ENCODE results near the gene FERMT3. TPM values are rescaled to one million over a fixed set of nuclear protein-coding genes. Genes with fewer than 3 reads are reported as not detected.

The FERMT3 gene
- total RNA-seq, 1 experiment from 2014 or later = 10.6 TPM

GRCh38 chr11:64227405-64227956 is 21.0 kb downstream of the FERMT3 start:
- no CpG with 5 or more reads among the region's 3 CpGs for WGBS (ENCODE audit: extremely low coverage, insufficient read length, low lambda C conversion rate)
- no peak overlapping the region for H3K14ac ChIP-seq (ENCODE audit: insufficient read depth, low read length)

More at GRCh38 chr11:64227405-64227956, 21.0 kb downstream of the FERMT3 start:
- H3K4me1 ChIP-seq (ENCODE audit: insufficient read depth, low read length) = 0 out of 2 replicates have a peak, but pooled peaks cover 3% of the 10 kb centered on the region
- H3K27me3 ChIP-seq (ENCODE audit: insufficient read depth, low read length) = no peaks in the 10 kb centered on the region
- no peak overlapping the region for H3K9ac ChIP-seq (ENCODE audit: extremely low read depth, insufficient read length, low read length)
- H2AFZ ChIP-seq (ENCODE audit: low read length) = no peak overlapping the region
- H3K56ac ChIP-seq (ENCODE audit: insufficient read length, low read depth, low read length) = no peak overlapping the region
- no peak overlapping the region for H4K5ac ChIP-seq (ENCODE audit: insufficient read length, low read depth, low read length)
- no peaks in the 10 kb centered on the region for H3K79me2 ChIP-seq (ENCODE audit: insufficient read depth, low read length)
- H3K79me1 ChIP-seq (ENCODE audit: insufficient read depth, low read depth, low read length, poor library complexity, severe bottlenecking) = no peaks in the 10 kb centered on the region
- peak overlapping the region; percentile 80 to 91 for H3K4me3 Mint-ChIP-seq
- no peak for TF ChIP-seq CTCF (conservative IDR thresholded peaks at IDR 0.05)
- no peaks in the 10 kb centered on the region for H3K9me3 Mint-ChIP-seq
- peaks cover 27% of the 10 kb centered on the region for H3K23me2 ChIP-seq (ENCODE audit: insufficient read length, low read depth, low read length, poor library complexity, severe bottlenecking)
- H3K23ac ChIP-seq (ENCODE audit: insufficient read length, low read depth, low read length) = no peak overlapping the region
- H2BK20ac ChIP-seq (ENCODE audit: low read depth, low read length, poor library complexity, severe bottlenecking) = no peak overlapping the region
- H4K20me1 ChIP-seq (ENCODE audit: control insufficient read depth, insufficient read depth, insufficient read length) = no peaks in the 10 kb centered on the region
- peak overlapping the region; percentile 33; the same call in 1 of the 2 replicates for H2BK15ac ChIP-seq (ENCODE audit: low read depth, low read length)
- no peak overlapping the region for H2BK12ac ChIP-seq (ENCODE audit: insufficient read length, low read depth, low read length)
- no peak overlapping the region for H3K18ac ChIP-seq (ENCODE audit: insufficient read length, low read depth, low read length)
- no peak overlapping the region for H3K27ac ChIP-seq (ENCODE audit: insufficient read length, low read depth, low read length)
- H3K4me1 Mint-ChIP-seq = peaks cover 23 to 34% of the 10 kb centered on the region in 2 experiments
- H3K4me2 ChIP-seq (ENCODE audit: insufficient read depth, insufficient read length, low read length) = no peak overlapping the region
- no peak overlapping the region for H2BK5ac ChIP-seq (ENCODE audit: insufficient read length, low read length)
- H2AK5ac ChIP-seq (ENCODE audit: insufficient read length, low read length) = no peak overlapping the region
- H3K27me3 Mint-ChIP-seq (ENCODE audit: low read depth) = peaks cover 11% of the 10 kb centered on the region
- no peak overlapping the region for H2BK120ac ChIP-seq (ENCODE audit: low read depth, low read length, poor library complexity, severe bottlenecking)
- no peak overlapping the region for H4K8ac ChIP-seq (replicated peaks; ENCODE audit: insufficient read length, low read depth, low read length)
- H3T11ph ChIP-seq (ENCODE audit: low read length) = no peak overlapping the region
- H3K27ac Mint-ChIP-seq = no peak overlapping the region
- no peaks in the 10 kb centered on the region for H3K9me3 ChIP-seq (ENCODE audit: control insufficient read depth, low read depth, low read length)
- no peak for DNase-seq
- H3K4ac ChIP-seq (ENCODE audit: low read depth, low read length) = no peak overlapping the region
- no peak overlapping the region for H4K91ac ChIP-seq (ENCODE audit: insufficient read length, low read depth, low read length)
- H3K36me3 Mint-ChIP-seq (ENCODE audit: insufficient read depth in 1 of 3, low read depth in 3 of 3) = peaks cover 0 to 14% (median 10%) of the 10 kb centered on the region in 3 experiments; a peak in 4 of 7 replicates
